B cell (primary cell): Measurements from ENCODE around the gene RSPO3. TPM values are rescaled to one million over a fixed set of nuclear protein-coding genes. Genes with fewer than 3 reads are reported as not detected.

ENCODE experiments used
- ATAC-seq: fragments of 200-7000 bp; cut with Tn5 transposase; one replicate; pipeline ENCODE4 v1.10.0; 2021; ENCODE audit warnings: low read depth, mild to moderate bottlenecking, moderate number of reproducible peaks, moderate library complexity
- CTCF ChIA-PET: fragments of 350-600 bp; sonication (Branson Sonifier 250); formaldehyde crosslinking; loops from one replicate; lab custom pipeline; 2021; ENCODE audit warnings: antibody characterized with exemption, inconsistent platforms; lab: Charles Lee
- POLR2A ChIA-PET: fragments of 350-600 bp; sonication (Branson Sonifier 250); formaldehyde crosslinking; loops from one replicate; lab custom pipeline; 2021; ENCODE audit warnings: antibody characterized with exemption; lab: Charles Lee
- DNase-seq: peaks from one replicate; pipeline ENCODE4 v3.0.0; 2013
- H2AFZ ChIP-seq: 2 replicates; pipeline ENCODE4 v1.6.1; 2012; ENCODE audit warnings: mild to moderate bottlenecking, low read depth, low read length; ENCODE audit not compliant: insufficient read depth, poor library complexity, severe bottlenecking
- H3K27ac ChIP-seq, 2 donors: 1 replicate in 1 of 2; 2 replicates in 1 of 2; pipeline ENCODE4 v1.5.1; 2012 to 2013; ENCODE audit warnings: low read length in 2 of 2, mild to moderate bottlenecking in 2 of 2, moderate library complexity in 1 of 2
- H3K27me3 ChIP-seq, 4 experiments: fragments of 200-600 bp in 1 of 4; sonication (generic) in 1 of 4; replicated peaks in 1 of 4; 1 replicate in 2 of 4; 2 replicates in 2 of 4; pipeline versions ENCODE4 v1.6.1 to v1.7.0; 2013 to 2016; ENCODE audit warnings: low read length in 3 of 4, mild to moderate bottlenecking in 2 of 4, mixed read lengths in 1 of 4, moderate library complexity in 1 of 4; ENCODE audit not compliant: insufficient read depth in 4 of 4, control insufficient read depth in 3 of 4; ENCODE audit errors: control extremely low read depth in 1 of 4
- H3K36me3 ChIP-seq, 2 experiments: replicated peaks in 1 of 2; 1 replicate in 1 of 2; 2 replicates in 1 of 2; pipeline versions ENCODE4 v1.6.1 to v1.7.1; 2013; ENCODE audit warnings: low read length in 1 of 2; ENCODE audit not compliant: insufficient read depth in 2 of 2, control insufficient read depth in 1 of 2; ENCODE audit errors: control extremely low read depth in 1 of 2, extremely low read depth in 1 of 2
- H3K4me1 ChIP-seq, 2 donors: fragments of 200-600 bp in 1 of 2; sonication (generic) in 1 of 2; 1 replicate in 1 of 2; 2 replicates in 1 of 2; pipeline versions ENCODE4 v1.5.1 to v1.6.1; 2013 to 2017; ENCODE audit warnings: low read length in 2 of 2; ENCODE audit not compliant: control insufficient read depth in 2 of 2, insufficient read depth in 2 of 2
- H3K4me2 ChIP-seq: replicated peaks from 2 replicates; pipeline ENCODE3; 2012; ENCODE audit warnings: mild to moderate bottlenecking, low read depth, low read length; ENCODE audit not compliant: poor library complexity, severe bottlenecking
- H3K4me3 ChIP-seq, 5 experiments: fragments of 200-600 bp in 1 of 5; sonication (generic) in 1 of 5; 1 replicate in 3 of 5; 2 replicates in 2 of 5; pipeline versions ENCODE4 v1.5.1 to v1.7.0; 2011 to 2016; ENCODE audit warnings: low read length in 4 of 5, mild to moderate bottlenecking in 4 of 5, low read depth in 2 of 5, control low read depth in 1 of 5, moderate library complexity in 1 of 5; ENCODE audit not compliant: insufficient read depth in 1 of 5; ENCODE audit errors: control extremely low read depth in 1 of 5, extremely low read depth in 1 of 5
- H3K79me2 ChIP-seq: fragments of 200-600 bp; sonication (generic); one replicate; pipeline ENCODE4 v1.6.0; 2016; ENCODE audit warnings: low read length; ENCODE audit not compliant: control insufficient read depth, insufficient read depth
- H3K9ac ChIP-seq: fragments of 200-600 bp; sonication (generic); 2 replicates; pipeline ENCODE4 v1.6.1; 2017; ENCODE audit warnings: mild to moderate bottlenecking, low read length, moderate library complexity
- H3K9me3 ChIP-seq, 3 donors: one replicate each; pipeline versions ENCODE4 v1.6.1 to v1.7.1; 2013; ENCODE audit warnings: low read length in 2 of 3; ENCODE audit not compliant: control insufficient read depth in 2 of 3, insufficient read depth in 1 of 3; ENCODE audit errors: control extremely low read depth in 1 of 3
- H4K20me1 ChIP-seq: 2 replicates; pipeline ENCODE4 v1.6.0; 2012; ENCODE audit warnings: mild to moderate bottlenecking, low read length; ENCODE audit not compliant: insufficient read depth, control insufficient read depth, poor library complexity, severe bottlenecking
- H3K27ac Mint-ChIP-seq: one replicate; pipeline ENCODE4 v1.8.0; 2021; ENCODE audit warnings: mixed read lengths
- H3K27me3 Mint-ChIP-seq: one replicate; pipeline ENCODE4 v1.8.0; 2021; ENCODE audit warnings: mixed read lengths
- H3K4me1 Mint-ChIP-seq: one replicate; pipeline ENCODE4 v1.8.0; 2021; ENCODE audit warnings: mixed read lengths
- H3K4me3 Mint-ChIP-seq: one replicate; pipeline ENCODE4 v1.8.0; 2021; ENCODE audit warnings: mixed read lengths
- H3K9me3 Mint-ChIP-seq: one replicate; pipeline ENCODE4 v1.8.0; 2022; ENCODE audit warnings: mixed read lengths; ENCODE audit not compliant: insufficient read depth
- CTCF ChIP-seq: fragments of 200-600 bp; IDR thresholded peaks from one replicate; pipeline ENCODE4 v1.8.0; 2022; ENCODE audit warnings: antibody characterized with exemption, mild to moderate bottlenecking
- EZH2 ChIP-seq: IDR thresholded peaks from 2 replicates; pipeline ENCODE4 v1.6.1; 2012; ENCODE audit warnings: borderline replicate concordance, low read depth, mild to moderate bottlenecking, moderate library complexity, low read length; ENCODE audit not compliant: insufficient read depth, poor library complexity, severe bottlenecking
- WGBS: methylation state at CpG from one replicate; pipeline ENCODE4 v1.1.5; 2013; ENCODE audit warnings: missing lambda C conversion rate; ENCODE audit not compliant: insufficient coverage; 5-methylcytosine and 5-hydroxymethylcytosine counted together
- intact Hi-C: fragments of 100-400 bp; cut with micrococcal nuclease; formaldehyde crosslinking; loops from one replicate; pipeline ENCODE4 v1.10.0; 2022
- polyA plus RNA-seq: library from polyadenylated mRNA; depleted of rRNA; stranded (reverse); fragments of >200 nt; gene quantifications from 2 replicates; pipeline ENCODE4 v1.2.3, GENCODE V29; 2012
- total RNA-seq, 2 donors: library from RNA; stranded (reverse); fragments of 120-200 nt in 1 of 2; gene quantifications; 1 replicate in 1 of 2; 2 replicates in 1 of 2; pipeline versions ENCODE4 v1.2.3 to v1.2.4, GENCODE V29; 2013 to 2022

The RSPO3 gene
- total and polyA plus RNA-seq, 2 donors (not counting 1 experiment from before 2014, with no cell fraction given) = not detected

DNA sequence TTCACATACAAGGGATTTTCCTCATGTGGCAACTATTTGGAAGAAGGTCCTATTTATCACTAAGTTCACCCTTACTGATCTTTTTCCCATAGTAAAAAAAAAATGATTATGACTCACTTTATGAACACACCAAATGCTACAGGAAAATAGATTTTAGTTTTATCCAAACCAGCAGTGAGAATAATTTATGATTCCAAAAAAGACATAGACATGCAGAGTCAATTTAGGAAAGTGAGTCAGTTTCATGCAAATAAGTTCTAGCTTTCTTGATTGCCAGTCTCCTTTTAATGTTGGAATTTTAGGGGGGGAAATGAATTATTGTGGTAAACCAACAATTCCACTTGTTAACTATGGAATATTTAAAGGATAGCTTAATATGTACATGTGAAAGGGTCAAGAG, 84.2 kb downstream of the RSPO3 start:
- intact Hi-C loops = no loop called here
- no peak overlapping the region for H3K9ac ChIP-seq

GRCh38 chr6:127204281-127204680, 85.8 kb downstream of the RSPO3 start:
- Histone ChIP-seq H3K4me2 (no peak overlapping the region), H3K36me3 (no peaks in the 10 kb centered on the region), H3K4me1 (no peaks in the 10 kb centered on the region), H3K4me3 (no peak overlapping the region), H3K9me3 (no peaks in the 10 kb centered on the region), H3K79me2 (no peaks in the 10 kb centered on the region), H3K27ac (no peak overlapping the region), H2AFZ (no peak overlapping the region), H3K9ac (no peak overlapping the region), H3K27me3 (peaks cover 0 to 13% (median 0%) of the 10 kb centered on the region in 4 experiments), H4K20me1 (no peaks in the 10 kb centered on the region)
- Mint-ChIP-seq H3K9me3 (no peaks in the 10 kb centered on the region), H3K27ac (no peak overlapping the region), H3K27me3 (peaks cover 32% of the 10 kb centered on the region), H3K4me3 (no peak overlapping the region), H3K4me1 (no peaks in the 10 kb centered on the region)
- CTCF ChIA-PET = no interaction called here
- DNase-seq = no peak
- intact Hi-C loops = no loop called here
- ATAC-seq = no peak
- TF ChIP-seq CTCF = no peak
- TF ChIP-seq EZH2 = no peak
- WGBS = 100% methylated on average over 1 of the region's 1 CpG
- POLR2A ChIA-PET = no interaction called here

More for the DNA sequence above, 84.2 kb downstream of the RSPO3 start:
- Mint-ChIP-seq H3K4me1 (no peaks in the 10 kb centered on the region), H3K27ac (no peak overlapping the region), H3K27me3 (peaks cover 17% of the 10 kb centered on the region), H3K9me3 (no peaks in the 10 kb centered on the region), H3K4me3 (no peak overlapping the region)
- ChIA-PET CTCF (interaction anchor here (1.7 kb wide), 1 partner anchor 14 kb away, joined by 3 read pairs; no protein-coding TSS in a partner anchor), POLR2A (no interaction called here)
- Histone ChIP-seq H3K27me3 (peaks cover 0 to 6% (median 0%) of the 10 kb centered on the region in 4 experiments), H3K36me3 (no peaks in the 10 kb centered on the region), H3K4me1 (no peaks in the 10 kb centered on the region), H3K9me3 (no peaks in the 10 kb centered on the region), H3K27ac (no peak overlapping the region), H3K79me2 (no peaks in the 10 kb centered on the region), H3K4me3 (no peak overlapping the region), H2AFZ (no peak overlapping the region), H3K4me2 (no peak overlapping the region), H4K20me1 (no peaks in the 10 kb centered on the region)
- ATAC-seq = no peak
- DNase-seq = no peak
- TF ChIP-seq EZH2 (no peak), CTCF (no peak)
